Measurements from ENCODE around the gene CUEDC1.

GRCh38 chr17:57858838-57859237, 96.4 kb downstream of the CUEDC1 start:
- no peak for TF ChIP-seq POLR2AphosphoS5 (IDR thresholded peaks at IDR 0.05; ENCODE audit: low read depth, low read length)
- no peak for TF ChIP-seq POLR2A (IDR thresholded peaks at IDR 0.05; ENCODE audit: low read depth, low read length)
- no peak for TF ChIP-seq TAF1 (IDR thresholded peaks at IDR 0.05; ENCODE audit: borderline replicate concordance, low read depth, low read length)

All from GM12892 (cell line).